GM23338 (cell line): ENCODE data around the gene CDR2. TPM values are rescaled to one million over a fixed set of nuclear protein-coding genes. Genes with fewer than 3 reads are reported as not detected.

ENCODE experiments used
- ATAC-seq: fragments of 200-7000 bp; cut with Tn5 transposase; 3 replicates; pipeline ENCODE4 v1.9.1; 2020
- DNase-seq: peaks from one replicate; pipeline ENCODE4 v3.0.0-alpha.2; 2015; ENCODE audit warnings: low spot score
- H2AFZ ChIP-seq: fragments of 200-600 bp; sonication (generic); 2 replicates; pipeline ENCODE4 v1.8.0; 2016; ENCODE audit warnings: antibody characterized with exemption, mild to moderate bottlenecking, moderate library complexity
- H3F3A ChIP-seq: fragments of 200-600 bp; sonication (generic); replicated peaks from 2 replicates; pipeline ENCODE4 v1.8.0; 2017; ENCODE audit warnings: antibody characterized with exemption, mixed run types, low read depth
- H3K27ac ChIP-seq: fragments of 200-600 bp; sonication (generic); 2 replicates; pipeline ENCODE4 v1.6.1; 2016; ENCODE audit warnings: low read depth
- H3K27me3 ChIP-seq: fragments of 200-600 bp; sonication (generic); 2 replicates; pipeline ENCODE4 v1.8.0; 2016; ENCODE audit warnings: mild to moderate bottlenecking, mixed run types, moderate library complexity; ENCODE audit not compliant: insufficient read depth
- H3K36me3 ChIP-seq: fragments of 200-600 bp; sonication (generic); 2 replicates; pipeline ENCODE4 v1.8.0; 2016; ENCODE audit warnings: mild to moderate bottlenecking; ENCODE audit not compliant: insufficient read depth
- H3K4me1 ChIP-seq: fragments of 200-600 bp; sonication (generic); 2 replicates; pipeline ENCODE4 v1.8.0; 2016; ENCODE audit warnings: mild to moderate bottlenecking, moderate library complexity; ENCODE audit not compliant: insufficient read depth
- H3K4me2 ChIP-seq: fragments of 200-600 bp; sonication (generic); 2 replicates; pipeline ENCODE4 v1.7.1; 2017; ENCODE audit warnings: mixed run types
- H3K4me3 ChIP-seq: fragments of 200-600 bp; sonication (generic); 2 replicates; pipeline ENCODE4 v1.6.1; 2016; ENCODE audit warnings: mixed run types
- H3K79me2 ChIP-seq: fragments of 200-600 bp; sonication (generic); replicated peaks from 2 replicates; pipeline ENCODE4 v1.8.0; 2017; ENCODE audit warnings: mild to moderate bottlenecking; ENCODE audit not compliant: insufficient read depth
- H3K9me2 ChIP-seq: fragments of 200-600 bp; sonication (generic); 2 replicates; pipeline ENCODE4 v1.8.0; 2017; ENCODE audit not compliant: insufficient read depth
- H4K20me1 ChIP-seq: fragments of 200-600 bp; sonication (generic); replicated peaks from 2 replicates; pipeline ENCODE4 v1.8.0; 2017; ENCODE audit warnings: mild to moderate bottlenecking; ENCODE audit not compliant: insufficient read depth
- H3K27ac Mint-ChIP-seq: 2 replicates; pipeline ENCODE4 v1.8.0; 2020; ENCODE audit warnings: inconsistent platforms, mild to moderate bottlenecking, moderate library complexity, mixed read lengths
- H3K27me3 Mint-ChIP-seq: 3 replicates; pipeline ENCODE4 v1.8.0; 2022; ENCODE audit warnings: low read depth, mild to moderate bottlenecking, moderate library complexity, mixed read lengths, inconsistent platforms; ENCODE audit not compliant: insufficient read depth, poor library complexity
- H3K36me3 Mint-ChIP-seq: 3 replicates; pipeline ENCODE4 v1.8.0; 2021; ENCODE audit warnings: low read depth, mild to moderate bottlenecking, inconsistent platforms, moderate library complexity, mixed read lengths
- H3K4me1 Mint-ChIP-seq: 3 replicates; pipeline ENCODE4 v1.8.0; 2020; ENCODE audit warnings: mild to moderate bottlenecking, inconsistent platforms, mixed read lengths
- H3K4me3 Mint-ChIP-seq: 3 replicates; pipeline ENCODE4 v1.8.0; 2021; ENCODE audit warnings: moderate library complexity, mild to moderate bottlenecking, inconsistent platforms, mixed read lengths
- H3K9me3 Mint-ChIP-seq: 3 replicates; pipeline ENCODE4 v1.8.0; 2020; ENCODE audit warnings: moderate library complexity, mild to moderate bottlenecking, inconsistent platforms, mixed read lengths
- EZH2 ChIP-seq: fragments of 200-600 bp; sonication (generic); IDR thresholded peaks from one replicate; pipeline ENCODE4 v1.8.0; 2017; ENCODE audit warnings: antibody characterized with exemption, mild to moderate bottlenecking, low read depth; ENCODE audit not compliant: unreplicated experiment
- EZH2phosphoT487 ChIP-seq: fragments of 200-600 bp; sonication (generic); IDR thresholded peaks from one replicate; pipeline ENCODE4 v1.8.1; 2018; ENCODE audit warnings: antibody characterized with exemption; ENCODE audit not compliant: unreplicated experiment
- JUNB ChIP-seq: IDR thresholded peaks from one replicate; pipeline ENCODE4 v1.6.1; 2016; ENCODE audit warnings: antibody characterized with exemption; ENCODE audit not compliant: unreplicated experiment
- NANOG ChIP-seq: IDR thresholded peaks from 2 replicates; pipeline ENCODE4 v1.6.1; 2016; ENCODE audit warnings: antibody characterized with exemption, borderline replicate concordance
- POLR2AphosphoS5 ChIP-seq: IDR thresholded peaks from 2 replicates; pipeline ENCODE4 v1.6.1; 2016; ENCODE audit warnings: antibody characterized with exemption, low read depth
- STAT1 ChIP-seq: IDR thresholded peaks from one replicate; pipeline ENCODE4 v1.6.1; 2016; ENCODE audit warnings: antibody characterized with exemption; ENCODE audit not compliant: unreplicated experiment
- ZNF114 ChIP-seq: fragments of 250-450 bp; sonication (Bioruptor Pico); IDR thresholded peaks from 2 replicates; pipeline ENCODE4 v1.5.0; 2020; ENCODE audit warnings: mild to moderate bottlenecking, moderate library complexity
- ZNF331 ChIP-seq: fragments of 250-450 bp; sonication (Bioruptor Pico); IDR thresholded peaks from 2 replicates; pipeline ENCODE4 v1.5.0; 2020; ENCODE audit warnings: low read depth, mild to moderate bottlenecking, moderate library complexity
- polyA plus RNA-seq: library from polyadenylated mRNA; unstranded; fragments of >200 nt; fragmentation: Nextera tagmentation; extraction: Ambion mirVana; gene quantifications from 2 replicates; pipeline ENCODE4 v1.2.1, GENCODE V29; 2016
- total RNA-seq: library from RNA; depleted of rRNA; stranded (reverse); fragments of >200 nt; shearing (Covaris generic); gene quantifications from 2 replicates; pipeline ENCODE4 v1.2.3, GENCODE V29; 2014
- TF ChIP-seq, protein P1 (sequence below): IDR thresholded peaks from one replicate; pipeline ENCODE4 v1.6.1; 2018; ENCODE audit warnings: antibody characterized with exemption; ENCODE audit not compliant: unreplicated experiment
- TF ChIP-seq, protein P2 (sequence below): IDR thresholded peaks from 2 replicates; pipeline ENCODE4 v1.6.1; 2016; ENCODE audit warnings: antibody characterized with exemption
- TF ChIP-seq, protein P3 (sequence below), 2 experiments: fragments of 200-600 bp in 1 of 2; sonication (generic) in 1 of 2; conservative IDR thresholded peaks; 2 replicates each; pipeline versions ENCODE4 v1.5.1 to v1.6.1; 2016 to 2017; ENCODE audit warnings: antibody characterized with exemption in 2 of 2, low read depth in 2 of 2, mild to moderate bottlenecking in 2 of 2, moderate library complexity in 1 of 2

The CDR2 gene
- total and polyA plus RNA-seq, 2 experiments from 2014 or later, result 17.7 to 39.3 TPM

DNA sequence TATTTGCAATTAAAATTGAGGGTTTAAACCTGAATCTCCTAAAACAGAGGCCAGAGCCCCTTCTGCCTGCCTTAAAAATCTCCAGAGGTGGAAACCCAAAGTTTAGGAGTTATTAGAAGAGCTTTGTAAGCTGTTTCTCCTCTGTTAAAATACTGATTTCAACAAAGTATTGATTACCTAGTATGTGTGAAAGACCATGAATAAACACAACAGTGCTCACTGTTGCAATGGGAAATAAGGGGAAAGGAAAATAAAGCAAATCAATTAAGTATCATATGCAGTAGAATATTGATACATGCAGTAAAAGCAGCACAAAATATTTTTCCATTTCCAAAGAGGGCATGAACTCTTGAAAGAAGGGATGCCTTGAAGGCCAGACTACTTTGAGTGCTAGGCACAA lies 14.7 kb downstream of the CDR2 start (continued):
- TF ChIP-seq, protein P1, sequence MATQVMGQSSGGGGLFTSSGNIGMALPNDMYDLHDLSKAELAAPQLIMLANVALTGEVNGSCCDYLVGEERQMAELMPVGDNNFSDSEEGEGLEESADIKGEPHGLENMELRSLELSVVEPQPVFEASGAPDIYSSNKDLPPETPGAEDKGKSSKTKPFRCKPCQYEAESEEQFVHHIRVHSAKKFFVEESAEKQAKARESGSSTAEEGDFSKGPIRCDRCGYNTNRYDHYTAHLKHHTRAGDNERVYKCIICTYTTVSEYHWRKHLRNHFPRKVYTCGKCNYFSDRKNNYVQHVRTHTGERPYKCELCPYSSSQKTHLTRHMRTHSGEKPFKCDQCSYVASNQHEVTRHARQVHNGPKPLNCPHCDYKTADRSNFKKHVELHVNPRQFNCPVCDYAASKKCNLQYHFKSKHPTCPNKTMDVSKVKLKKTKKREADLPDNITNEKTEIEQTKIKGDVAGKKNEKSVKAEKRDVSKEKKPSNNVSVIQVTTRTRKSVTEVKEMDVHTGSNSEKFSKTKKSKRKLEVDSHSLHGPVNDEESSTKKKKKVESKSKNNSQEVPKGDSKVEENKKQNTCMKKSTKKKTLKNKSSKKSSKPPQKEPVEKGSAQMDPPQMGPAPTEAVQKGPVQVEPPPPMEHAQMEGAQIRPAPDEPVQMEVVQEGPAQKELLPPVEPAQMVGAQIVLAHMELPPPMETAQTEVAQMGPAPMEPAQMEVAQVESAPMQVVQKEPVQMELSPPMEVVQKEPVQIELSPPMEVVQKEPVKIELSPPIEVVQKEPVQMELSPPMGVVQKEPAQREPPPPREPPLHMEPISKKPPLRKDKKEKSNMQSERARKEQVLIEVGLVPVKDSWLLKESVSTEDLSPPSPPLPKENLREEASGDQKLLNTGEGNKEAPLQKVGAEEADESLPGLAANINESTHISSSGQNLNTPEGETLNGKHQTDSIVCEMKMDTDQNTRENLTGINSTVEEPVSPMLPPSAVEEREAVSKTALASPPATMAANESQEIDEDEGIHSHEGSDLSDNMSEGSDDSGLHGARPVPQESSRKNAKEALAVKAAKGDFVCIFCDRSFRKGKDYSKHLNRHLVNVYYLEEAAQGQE, result no peak
- TF ChIP-seq ZNF114 (CRISPR knock-in tag) (no peak), POLR2AphosphoS5 (no peak), JUNB (no peak), EZH2phosphoT487 (no peak), EZH2 (no peak), NANOG (no peak), STAT1 (no peak), ZNF331 (CRISPR knock-in tag) (no peak)
- TF ChIP-seq, protein P2, sequence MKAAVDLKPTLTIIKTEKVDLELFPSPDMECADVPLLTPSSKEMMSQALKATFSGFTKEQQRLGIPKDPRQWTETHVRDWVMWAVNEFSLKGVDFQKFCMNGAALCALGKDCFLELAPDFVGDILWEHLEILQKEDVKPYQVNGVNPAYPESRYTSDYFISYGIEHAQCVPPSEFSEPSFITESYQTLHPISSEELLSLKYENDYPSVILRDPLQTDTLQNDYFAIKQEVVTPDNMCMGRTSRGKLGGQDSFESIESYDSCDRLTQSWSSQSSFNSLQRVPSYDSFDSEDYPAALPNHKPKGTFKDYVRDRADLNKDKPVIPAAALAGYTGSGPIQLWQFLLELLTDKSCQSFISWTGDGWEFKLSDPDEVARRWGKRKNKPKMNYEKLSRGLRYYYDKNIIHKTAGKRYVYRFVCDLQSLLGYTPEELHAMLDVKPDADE, result no peak
- TF ChIP-seq, protein P3, sequence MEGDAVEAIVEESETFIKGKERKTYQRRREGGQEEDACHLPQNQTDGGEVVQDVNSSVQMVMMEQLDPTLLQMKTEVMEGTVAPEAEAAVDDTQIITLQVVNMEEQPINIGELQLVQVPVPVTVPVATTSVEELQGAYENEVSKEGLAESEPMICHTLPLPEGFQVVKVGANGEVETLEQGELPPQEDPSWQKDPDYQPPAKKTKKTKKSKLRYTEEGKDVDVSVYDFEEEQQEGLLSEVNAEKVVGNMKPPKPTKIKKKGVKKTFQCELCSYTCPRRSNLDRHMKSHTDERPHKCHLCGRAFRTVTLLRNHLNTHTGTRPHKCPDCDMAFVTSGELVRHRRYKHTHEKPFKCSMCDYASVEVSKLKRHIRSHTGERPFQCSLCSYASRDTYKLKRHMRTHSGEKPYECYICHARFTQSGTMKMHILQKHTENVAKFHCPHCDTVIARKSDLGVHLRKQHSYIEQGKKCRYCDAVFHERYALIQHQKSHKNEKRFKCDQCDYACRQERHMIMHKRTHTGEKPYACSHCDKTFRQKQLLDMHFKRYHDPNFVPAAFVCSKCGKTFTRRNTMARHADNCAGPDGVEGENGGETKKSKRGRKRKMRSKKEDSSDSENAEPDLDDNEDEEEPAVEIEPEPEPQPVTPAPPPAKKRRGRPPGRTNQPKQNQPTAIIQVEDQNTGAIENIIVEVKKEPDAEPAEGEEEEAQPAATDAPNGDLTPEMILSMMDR (conservative IDR thresholded peaks at IDR 0.05; ENCODE audit: low read depth in 2 of 2), result no peak

DNA sequence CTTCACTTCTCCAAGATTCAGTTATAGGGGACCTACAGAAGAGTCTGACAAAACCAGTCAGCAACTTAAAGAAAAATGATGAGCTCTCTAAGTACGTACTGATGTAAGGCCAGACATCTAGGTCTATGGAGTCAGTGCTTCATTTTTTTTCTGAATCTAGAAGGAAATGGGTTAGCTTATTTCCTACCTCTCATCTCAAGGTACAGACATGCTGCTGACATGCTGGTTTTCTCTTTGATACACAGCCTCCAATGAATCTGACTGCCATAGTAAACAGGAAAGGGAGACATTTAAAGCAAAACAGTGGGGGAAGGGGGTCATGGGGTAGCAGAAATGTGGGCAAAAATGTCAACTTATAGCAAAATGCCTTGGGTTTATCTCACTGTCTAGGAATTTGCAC lies 16.4 kb downstream of the CDR2 start:
- H3K4me3 Mint-ChIP-seq, result no peak overlapping the region
- Histone ChIP-seq H3K27me3 (no peaks in the 10 kb centered on the region), H3F3A (0 out of 2 replicates have a peak, but pooled peaks cover 4% of the 10 kb centered on the region), H3K4me2 (0 out of 2 replicates have a peak overlapping the region, but pooled peaks have one; percentile 2), H3K9me2 (no peaks in the 10 kb centered on the region), H3K4me3 (no peak overlapping the region), H2AFZ (no peak overlapping the region), H3K27ac (peak overlapping the region; percentile 71; the same call in 1 of the 2 replicates), H3K36me3 (peaks cover 4% of the 10 kb centered on the region), H3K4me1 (peaks cover 48% of the 10 kb centered on the region), H4K20me1 (no peaks in the 10 kb centered on the region), H3K79me2 (peaks cover 61% of the 10 kb centered on the region)
- ATAC-seq, result no peak
- no peak for DNase-seq
- no peaks in the 10 kb centered on the region for H3K9me3 Mint-ChIP-seq
- peak overlapping the region; percentile 78 for H3K27ac Mint-ChIP-seq
- H3K36me3 Mint-ChIP-seq, result peaks cover 21% of the 10 kb centered on the region
- peaks cover 2% of the 10 kb centered on the region for H3K27me3 Mint-ChIP-seq
- H3K4me1 Mint-ChIP-seq, result peaks cover 43% of the 10 kb centered on the region
- no peak for TF ChIP-seq EZH2phosphoT487
- no peak for TF ChIP-seq STAT1
- no peak for TF ChIP-seq ZNF114 (CRISPR knock-in tag)
- TF ChIP-seq, protein P3 (conservative IDR thresholded peaks at IDR 0.05; ENCODE audit: low read depth in 2 of 2), result no peak
- TF ChIP-seq ZNF331 (CRISPR knock-in tag), result no peak
- TF ChIP-seq, protein P1, result no peak
